Astrocyte (in vitro differentiated cells and primary cell): Measurements from ENCODE around the gene PRELID3B. TPM values are rescaled to one million over a fixed set of nuclear protein-coding genes. Genes with fewer than 3 reads are reported as not detected.
A peak's percentile ranks its signal among the peaks of the same experiment; 100 is the strongest.

Experiments used
- DNase-seq: peaks from one replicate; pipeline ENCODE4 v3.0.0-alpha.2; 2010; ENCODE audit warnings: low read depth
- FAIRE-seq: peaks from 2 replicates; lab custom pipeline; 2011; peaks lifted over from hg19 to GRCh38; lab: Jason Lieb, UNC
- H2AFZ ChIP-seq: 2 replicates; pipeline ENCODE4 v1.6.0; 2012; ENCODE audit warnings: low read depth, low read length, inconsistent platforms
- H3K27ac ChIP-seq: 2 replicates; pipeline ENCODE4 v1.5.1; 2011; ENCODE audit warnings: low read depth, low read length, inconsistent platforms
- H3K27me3 ChIP-seq: 2 replicates; pipeline ENCODE4 v1.6.0; 2011; ENCODE audit warnings: low read length, inconsistent platforms; ENCODE audit not compliant: insufficient read depth
- H3K36me3 ChIP-seq: 2 replicates; pipeline ENCODE4 v1.5.1; 2011; ENCODE audit warnings: low read length, inconsistent platforms; ENCODE audit not compliant: insufficient read depth
- H3K4me1 ChIP-seq: 2 replicates; pipeline ENCODE4 v1.5.1; 2011; ENCODE audit warnings: low read length, inconsistent platforms; ENCODE audit not compliant: insufficient read depth
- H3K4me2 ChIP-seq: 2 replicates; pipeline ENCODE4 v1.6.0; 2012; ENCODE audit warnings: low read length, inconsistent platforms
- H3K4me3 ChIP-seq: 2 replicates; pipeline ENCODE4 v1.5.1; 2011; ENCODE audit warnings: low read depth, mild to moderate bottlenecking, low read length, inconsistent platforms; ENCODE audit not compliant: insufficient read depth
- H3K79me2 ChIP-seq: 2 replicates; pipeline ENCODE4 v1.6.0; 2012; ENCODE audit warnings: mild to moderate bottlenecking, low read length, inconsistent platforms; ENCODE audit not compliant: insufficient read depth
- H3K9ac ChIP-seq: 2 replicates; pipeline ENCODE4 v1.6.0; 2012; ENCODE audit warnings: mild to moderate bottlenecking, low read length, inconsistent platforms
- H3K9me3 ChIP-seq: 2 replicates; pipeline ENCODE4 v1.5.1; 2012; ENCODE audit warnings: low read depth, mild to moderate bottlenecking, low read length, inconsistent platforms; ENCODE audit not compliant: insufficient read depth
- H4K20me1 ChIP-seq: 2 replicates; pipeline ENCODE4 v1.6.0; 2012; ENCODE audit warnings: low read length, inconsistent platforms; ENCODE audit not compliant: insufficient read depth
- H3K27ac Mint-ChIP-seq: one replicate; pipeline ENCODE4 v1.8.0; 2021; ENCODE audit warnings: mild to moderate bottlenecking, mixed read lengths; ENCODE audit not compliant: unreplicated experiment
- H3K27me3 Mint-ChIP-seq: one replicate; pipeline ENCODE4 v1.8.0; 2021; ENCODE audit warnings: low read depth, mixed read lengths; ENCODE audit not compliant: unreplicated experiment
- H3K36me3 Mint-ChIP-seq: one replicate; pipeline ENCODE4 v1.8.0; 2021; ENCODE audit warnings: low read depth, mixed read lengths; ENCODE audit not compliant: unreplicated experiment
- H3K4me1 Mint-ChIP-seq: one replicate; pipeline ENCODE4 v1.8.0; 2021; ENCODE audit warnings: low read depth, mixed read lengths; ENCODE audit not compliant: unreplicated experiment
- H3K4me3 Mint-ChIP-seq: one replicate; pipeline ENCODE4 v1.8.0; 2021; ENCODE audit warnings: mild to moderate bottlenecking, moderate library complexity, mixed read lengths; ENCODE audit not compliant: unreplicated experiment
- H3K9me3 Mint-ChIP-seq: one replicate; pipeline ENCODE4 v1.8.0; 2021; ENCODE audit warnings: mild to moderate bottlenecking, mixed read lengths; ENCODE audit not compliant: unreplicated experiment
- CTCF ChIP-seq: IDR thresholded peaks from 2 replicates; pipeline ENCODE4 v1.5.1; 2011; ENCODE audit warnings: low read depth, mild to moderate bottlenecking, inconsistent platforms, low read length, moderate library complexity; ENCODE audit not compliant: insufficient read depth
- EZH2 ChIP-seq: IDR thresholded peaks from 2 replicates; pipeline ENCODE4 v1.6.1; 2012; ENCODE audit warnings: mild to moderate bottlenecking, low read length, inconsistent platforms; ENCODE audit not compliant: insufficient read depth
- total RNA-seq: library from RNA; stranded (reverse); gene quantifications from 2 replicates; pipeline ENCODE4 v1.2.1, GENCODE V29; 2021

PRELID3B gene
- total RNA-seq, 1 donor from 2014 or later = 68.8 TPM

- Histone ChIP-seq H3K27ac (peak overlapping the region; percentile 79), H4K20me1 (peaks cover under 1% of the 10 kb centered on the region), H3K4me3 (no peak overlapping the region), H3K9me3 (no peaks in the 10 kb centered on the region), H3K4me2 (peak overlapping the region; percentile 54), H3K36me3 (no peaks in the 10 kb centered on the region), H2AFZ (peak overlapping the region; percentile 24), H3K27me3 (no peaks in the 10 kb centered on the region), H3K79me2 (peaks cover 13% of the 10 kb centered on the region), H3K9ac (peak overlapping the region; percentile 63), H3K4me1 (peaks cover 51% of the 10 kb centered on the region)
- no peak for FAIRE-seq
- H3K27me3 Mint-ChIP-seq = no peaks in the 10 kb centered on the region
- no peaks in the 10 kb centered on the region for H3K36me3 Mint-ChIP-seq
- H3K27ac Mint-ChIP-seq = peak overlapping the region; percentile 100
- H3K9me3 Mint-ChIP-seq = no peaks in the 10 kb centered on the region
- peaks cover 32% of the 10 kb centered on the region for H3K4me1 Mint-ChIP-seq
- TF ChIP-seq CTCF (no peak), EZH2 (no peak)
- peak; percentile 36 for DNase-seq
- H3K4me3 Mint-ChIP-seq = peak overlapping the region; percentile 66
Measured at GRCh38 chr20:59010321-59010994, 32.1 kb downstream of the PRELID3B start.

- Mint-ChIP-seq H3K27ac (no peak overlapping the region), H3K9me3 (no peaks in the 10 kb centered on the region), H3K4me1 (peaks cover 33% of the 10 kb centered on the region), H3K4me3 (no peak overlapping the region), H3K27me3 (no peaks in the 10 kb centered on the region), H3K36me3 (peaks cover 4% of the 10 kb centered on the region)
- H3K36me3 ChIP-seq = no peaks in the 10 kb centered on the region
- FAIRE-seq (no peak), DNase-seq (no peak)
- TF ChIP-seq EZH2 = no peak
- no peak for TF ChIP-seq CTCF
- no peaks in the 10 kb centered on the region for H3K9me3 ChIP-seq
- peaks cover 44% of the 10 kb centered on the region for H3K4me1 ChIP-seq
- no peaks in the 10 kb centered on the region for H3K27me3 ChIP-seq
- no peak overlapping the region for H3K4me2 ChIP-seq
- H3K79me2 ChIP-seq = peaks cover 27% of the 10 kb centered on the region
- peaks cover 14% of the 10 kb centered on the region for H4K20me1 ChIP-seq
- H2AFZ ChIP-seq = no peak overlapping the region
- H3K27ac ChIP-seq = no peak overlapping the region
- no peak overlapping the region for H3K9ac ChIP-seq
- H3K4me3 ChIP-seq = no peak overlapping the region
Measured at GRCh38 chr20:59008715-59009336, 33.8 kb downstream of the PRELID3B start.
